HG02852 (cell line): ENCODE results near the gene TNRC6B.
A peak's percentile ranks its signal among the peaks of the same experiment; 100 is the strongest.
"Not testable (repeated sequence)": the region's sequence is repeated elsewhere in the genome, so short reads cannot be mapped to it uniquely, and the experiment has no call there.

Source experiments
- ATAC-seq: cut with Tn5 transposase; IDR thresholded peaks from one replicate; pipeline ENCODE4 v1.9.1; 2021; ENCODE audit warnings: mild to moderate bottlenecking, moderate library complexity; ENCODE audit not compliant: unreplicated experiment

TNRC6B gene

GRCh38 chr22:40177738-40178416 lies at the start of gene TNRC6B:
TSS of gene TNRC6B (plus strand) at chr22:40177925. CDS start at chr22:40178136, 211 bp downstream.
- peak; percentile 87 for ATAC-seq

- ATAC-seq = no peak
These were observed 48.7 kb upstream of the TNRC6B start for GRCh38 chr22:40128989-40129388.

- ATAC-seq = no peak
These were observed 40.6 kb upstream of the TNRC6B start for GRCh38 chr22:40137132-40137531.

GRCh38 chr22:40138866-40139265 lies 38.9 kb upstream of the TNRC6B start:
- no peak for ATAC-seq

GRCh38 chr22:40147388-40148176 lies 30.1 kb upstream of the TNRC6B start:
- no peak for ATAC-seq

GRCh38 chr22:40153192-40153591 lies 24.5 kb upstream of the TNRC6B start:
- ATAC-seq = no peak

- ATAC-seq = no peak
These were observed 24.0 kb upstream of the TNRC6B start for GRCh38 chr22:40153705-40154104.

- ATAC-seq = no peak
These were observed 21.7 kb upstream of the TNRC6B start for GRCh38 chr22:40156001-40156516.

GRCh38 chr22:40156682-40157081 lies 21.0 kb upstream of the TNRC6B start:
- ATAC-seq = not testable (repeated sequence)

GRCh38 chr22:40157330-40157945 lies 20.3 kb upstream of the TNRC6B start:
- no peak for ATAC-seq

GRCh38 chr22:40161194-40161593 lies 16.5 kb upstream of the TNRC6B start:
- ATAC-seq = no peak

- not testable (repeated sequence) for ATAC-seq
These were observed 12.2 kb upstream of the TNRC6B start for GRCh38 chr22:40165537-40165936.

- ATAC-seq = no peak
These were observed 2.0 kb upstream of the TNRC6B start for GRCh38 chr22:40175611-40176244.

GRCh38 chr22:40176921-40177737 lies 596 bp upstream of the TNRC6B start:
- no peak for ATAC-seq

- ATAC-seq = no peak
These were observed 988 bp downstream of the TNRC6B start for GRCh38 chr22:40178417-40179409.

GRCh38 chr22:40179526-40179925 lies 1.8 kb downstream of the TNRC6B start:
- no peak for ATAC-seq

GRCh38 chr22:40180403-40180802 lies 2.7 kb downstream of the TNRC6B start:
- no peak for ATAC-seq

- no peak for ATAC-seq
These were observed 3.6 kb downstream of the TNRC6B start for GRCh38 chr22:40181323-40181722.

- ATAC-seq = no peak
These were observed 4.6 kb downstream of the TNRC6B start for GRCh38 chr22:40182231-40182835.
